Measurements from ENCODE around the gene PIK3C2G. TPM values are rescaled to one million over a fixed set of nuclear protein-coding genes. Genes with fewer than 3 reads are reported as not detected.

The PIK3C2G gene
- total and polyA plus RNA-seq, 10 of the 15 experiments (the other 5 are each of a cell fraction or from before 2014, with no cell fraction given): not detected

DNA sequence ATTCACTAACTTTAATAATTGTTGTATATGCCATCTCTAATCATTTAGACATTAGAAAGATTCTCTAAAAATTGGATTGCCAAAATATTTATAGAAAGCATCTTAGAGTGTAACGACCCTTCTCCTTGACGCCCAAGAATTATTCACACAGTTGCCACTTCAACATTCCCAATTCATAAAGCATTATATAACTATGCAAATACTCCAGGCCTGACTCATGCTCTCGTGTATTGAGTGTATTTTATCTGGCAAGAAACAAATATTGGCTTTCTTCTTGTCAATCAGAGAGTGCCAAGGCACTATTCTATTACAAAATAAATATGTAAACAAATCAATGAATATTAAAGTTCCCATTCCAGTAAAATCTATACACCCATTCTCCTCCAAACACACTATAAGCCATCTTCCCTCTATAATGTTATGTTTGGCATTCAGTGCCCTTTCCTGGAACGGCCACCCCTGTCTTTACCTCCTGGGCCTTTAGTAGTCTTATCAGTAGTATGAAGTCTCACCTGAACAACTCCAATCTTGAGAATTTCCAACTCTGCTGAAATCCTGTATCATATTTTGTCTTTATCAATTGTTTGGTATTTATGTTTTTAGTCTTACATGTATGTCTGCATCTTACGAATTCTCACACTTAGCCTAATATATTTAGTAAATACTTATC is 182.6 kb downstream of the PIK3C2G start:
- Histone ChIP-seq H2AFZ (ENCODE audit: control insufficient read depth, low read depth, low read length) (no peak overlapping the region), H4K20me1 (ENCODE audit: control insufficient read depth, insufficient read depth) (no peaks in the 10 kb centered on the region), H3K4me2 (ENCODE audit: control insufficient read depth, insufficient read depth) (no peak overlapping the region), H3K36me3 (ENCODE audit: control insufficient read depth in 2 of 2, insufficient read depth in 2 of 2, low read length in 1 of 2) (no peaks in the 10 kb centered on the region), H3K27ac (ENCODE audit: control insufficient read depth, insufficient read depth) (no peak overlapping the region), H3K79me2 (ENCODE audit: control insufficient read depth, insufficient read depth, low read length) (no peaks in the 10 kb centered on the region), H3K9me3 (replicated peaks; ENCODE audit: control insufficient read depth, insufficient read depth, low read length) (no peaks in the 10 kb centered on the region), H3K27me3 (replicated peaks in 1 of 2; ENCODE audit: control insufficient read depth in 2 of 2, insufficient read depth in 2 of 2, low read length in 1 of 2) (no peaks in the 10 kb centered on the region), H3K9ac (ENCODE audit: control insufficient read depth, insufficient read depth, low read length) (no peak overlapping the region), H3K4me3 (no peak overlapping the region), H3K4me1 (ENCODE audit: control insufficient read depth, insufficient read depth, low read length) (no peaks in the 10 kb centered on the region)
- ATAC-seq (no peak), DNase-seq (ENCODE audit: low read depth, low spot score) (no peak), FAIRE-seq (no peak)
- no TSS peak for BruUV-seq (replicated peaks)
- POLR2A ChIA-PET: no interaction called here
- intact Hi-C loops (cut with micrococcal nuclease; ENCODE audit: unreplicated experiment) (no loop called here), in situ Hi-C loops (cut with MboI) (no loop called here)
- TF ChIP-seq BCL11A (IDR thresholded peaks at IDR 0.05; ENCODE audit: low read depth, low read length): no peak
- CTCF ChIA-PET: no interaction called here
- RAD21 ChIA-PET (ENCODE audit: unreplicated experiment): no interaction called here
- 10% methylated on average over 5 of the region's 5 CpGs for WGBS (ENCODE audit: insufficient coverage, insufficient replicate concordance, low lambda C conversion rate, missing lambda C conversion rate)
- SMC1A ChIA-PET (ENCODE audit: uncharacterized antibody, unreplicated experiment): no interaction called here

DNA sequence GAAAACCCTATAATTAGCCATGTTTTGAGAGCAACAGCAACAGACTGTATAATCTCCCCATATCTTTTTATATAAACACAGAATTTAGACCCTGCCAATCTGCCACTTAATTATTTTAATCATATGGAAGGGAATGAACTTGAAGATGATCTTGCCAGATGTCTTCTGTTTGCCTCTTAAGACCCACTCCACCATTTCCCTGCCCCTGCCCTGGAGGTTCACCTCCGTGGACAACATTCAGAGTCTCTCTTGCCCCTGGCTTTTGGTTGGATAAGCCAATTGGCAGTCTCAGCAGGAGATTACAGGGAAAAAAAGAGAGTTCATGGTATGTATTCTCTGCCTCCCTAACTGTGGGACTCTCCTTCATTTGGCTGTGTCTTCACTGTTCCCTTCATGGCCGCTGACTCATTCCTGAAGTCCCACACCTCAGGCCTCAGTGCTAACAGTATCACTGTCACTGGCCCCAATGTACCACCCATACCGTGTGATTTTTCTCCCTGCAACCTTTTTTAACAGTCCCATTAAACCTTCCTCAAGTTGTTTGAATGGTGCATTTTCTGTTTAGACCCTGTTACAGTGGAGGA is 184.8 kb downstream of the PIK3C2G start:
- RAD21 ChIA-PET (ENCODE audit: unreplicated experiment): no interaction called here

More for the DNA sequence above, 184.8 kb downstream of the PIK3C2G start:
- 11% methylated on average over 3 of the region's 3 CpGs for WGBS (ENCODE audit: insufficient coverage, insufficient replicate concordance, low lambda C conversion rate, missing lambda C conversion rate)
- no peak overlapping the region for H3K9ac ChIP-seq (ENCODE audit: control insufficient read depth, insufficient read depth, low read length)
- H3K9me3 ChIP-seq (replicated peaks; ENCODE audit: control insufficient read depth, insufficient read depth, low read length): no peaks in the 10 kb centered on the region
- no peaks in the 10 kb centered on the region for H4K20me1 ChIP-seq (ENCODE audit: control insufficient read depth, insufficient read depth)
- H3K27ac ChIP-seq (ENCODE audit: control insufficient read depth, insufficient read depth): no peak overlapping the region
- DNase-seq (ENCODE audit: low read depth, low spot score): no peak
- no peaks in the 10 kb centered on the region for H3K79me2 ChIP-seq (ENCODE audit: control insufficient read depth, insufficient read depth, low read length)
- POLR2A ChIA-PET: no interaction called here
- no peaks in the 10 kb centered on the region for H3K4me1 ChIP-seq (ENCODE audit: control insufficient read depth, insufficient read depth, low read length)
- in situ Hi-C loops (cut with MboI): no loop called here
- TF ChIP-seq NFYA (IDR thresholded peaks at IDR 0.05; ENCODE audit: borderline replicate concordance, low read depth, low read length) (no peak), IRF4 (IDR thresholded peaks at IDR 0.05; ENCODE audit: low read depth, low read length) (peak; percentile 68), JUNB (IDR thresholded peaks at IDR 0.05) (peak; percentile 36; the same call in 1 of the 2 replicates), RCOR1 (conservative IDR thresholded peaks at IDR 0.05; ENCODE audit: low read depth, low read length) (no peak), GATAD2B (conservative IDR thresholded peaks at IDR 0.05; ENCODE audit: low read depth) (no peak), JUND (IDR thresholded peaks at IDR 0.05; ENCODE audit: low read depth, low read length) (0 out of 2 replicates have a peak, but pooled peaks have one; percentile 35)
- TF ChIP-seq, protein P1, sequence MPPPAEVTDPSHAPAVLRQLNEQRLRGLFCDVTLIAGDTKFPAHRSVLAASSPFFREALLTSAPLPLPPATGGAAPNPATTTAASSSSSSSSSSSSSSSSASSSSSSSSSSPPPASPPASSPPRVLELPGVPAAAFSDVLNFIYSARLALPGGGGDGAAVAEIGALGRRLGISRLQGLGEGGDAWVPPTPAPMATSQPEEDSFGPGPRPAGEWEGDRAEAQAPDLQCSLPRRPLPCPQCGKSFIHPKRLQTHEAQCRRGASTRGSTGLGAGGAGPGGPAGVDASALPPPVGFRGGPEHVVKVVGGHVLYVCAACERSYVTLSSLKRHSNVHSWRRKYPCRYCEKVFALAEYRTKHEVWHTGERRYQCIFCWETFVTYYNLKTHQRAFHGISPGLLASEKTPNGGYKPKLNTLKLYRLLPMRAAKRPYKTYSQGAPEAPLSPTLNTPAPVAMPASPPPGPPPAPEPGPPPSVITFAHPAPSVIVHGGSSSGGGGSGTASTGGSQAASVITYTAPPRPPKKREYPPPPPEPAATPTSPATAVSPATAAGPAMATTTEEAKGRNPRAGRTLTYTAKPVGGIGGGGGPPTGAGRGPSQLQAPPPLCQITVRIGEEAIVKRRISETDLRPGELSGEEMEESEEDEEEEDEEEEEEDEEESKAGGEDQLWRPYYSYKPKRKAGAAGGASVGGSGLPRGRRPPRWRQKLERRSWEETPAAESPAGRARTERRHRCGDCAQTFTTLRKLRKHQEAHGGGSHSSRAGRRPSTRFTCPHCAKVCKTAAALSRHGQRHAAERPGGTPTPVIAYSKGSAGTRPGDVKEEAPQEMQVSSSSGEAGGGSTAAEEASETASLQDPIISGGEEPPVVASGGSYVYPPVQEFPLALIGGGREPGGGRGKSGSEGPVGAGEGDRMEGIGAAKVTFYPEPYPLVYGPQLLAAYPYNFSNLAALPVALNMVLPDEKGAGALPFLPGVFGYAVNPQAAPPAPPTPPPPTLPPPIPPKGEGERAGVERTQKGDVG (CRISPR knock-in tag; IDR thresholded peaks at IDR 0.05): no peak
- H2AFZ ChIP-seq (ENCODE audit: control insufficient read depth, low read depth, low read length): no peak overlapping the region
- intact Hi-C loops (cut with micrococcal nuclease; ENCODE audit: unreplicated experiment): no loop called here
- H3K36me3 ChIP-seq (ENCODE audit: control insufficient read depth in 2 of 2, insufficient read depth in 2 of 2, low read length in 1 of 2): no peaks in the 10 kb centered on the region
- BruUV-seq (replicated peaks): no TSS peak
- CTCF ChIA-PET: no interaction called here
- ATAC-seq: peak; percentile 96
- no peak overlapping the region for H3K4me3 ChIP-seq
- SMC1A ChIA-PET (ENCODE audit: uncharacterized antibody, unreplicated experiment): no interaction called here
- no peak overlapping the region for H3K4me2 ChIP-seq (ENCODE audit: control insufficient read depth, insufficient read depth)
- H3K27me3 ChIP-seq (replicated peaks in 1 of 2; ENCODE audit: control insufficient read depth in 2 of 2, insufficient read depth in 2 of 2, low read length in 1 of 2): no peaks in the 10 kb centered on the region
- FAIRE-seq: no peak

Measured in GM12878 (cell line).